MV-4-11 (cell line): ENCODE data around the gene CTDSPL.
"Not testable (repeated sequence)": the region's sequence is repeated elsewhere in the genome, so short reads cannot be mapped to it uniquely, and the experiment has no call there.

Experiments
- DNase-seq: peaks from one replicate; lab custom pipeline; 2025; lab: John Stamatoyannopoulos, UW

Gene CTDSPL

DNA sequence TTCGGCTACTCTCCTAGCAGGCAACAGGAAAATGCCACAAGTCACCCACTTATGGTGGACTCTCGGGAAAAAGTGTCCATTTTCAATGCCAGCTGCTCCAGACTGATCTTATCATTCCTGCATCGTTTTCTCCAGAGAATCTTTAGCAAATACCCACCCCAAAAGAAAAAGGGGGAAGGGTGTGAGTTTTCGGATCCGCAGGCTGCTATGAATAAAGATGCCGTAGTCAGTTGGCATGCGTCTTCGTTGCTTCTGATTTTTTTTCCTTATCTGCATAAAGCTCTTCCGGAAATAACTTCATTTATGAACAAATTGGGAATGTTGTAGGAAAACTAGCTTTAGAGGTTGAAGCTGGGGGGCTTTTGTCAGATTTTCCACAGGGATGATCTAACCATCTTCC is 106.5 kb downstream of the CTDSPL start:
- DNase-seq = no peak

DNA sequence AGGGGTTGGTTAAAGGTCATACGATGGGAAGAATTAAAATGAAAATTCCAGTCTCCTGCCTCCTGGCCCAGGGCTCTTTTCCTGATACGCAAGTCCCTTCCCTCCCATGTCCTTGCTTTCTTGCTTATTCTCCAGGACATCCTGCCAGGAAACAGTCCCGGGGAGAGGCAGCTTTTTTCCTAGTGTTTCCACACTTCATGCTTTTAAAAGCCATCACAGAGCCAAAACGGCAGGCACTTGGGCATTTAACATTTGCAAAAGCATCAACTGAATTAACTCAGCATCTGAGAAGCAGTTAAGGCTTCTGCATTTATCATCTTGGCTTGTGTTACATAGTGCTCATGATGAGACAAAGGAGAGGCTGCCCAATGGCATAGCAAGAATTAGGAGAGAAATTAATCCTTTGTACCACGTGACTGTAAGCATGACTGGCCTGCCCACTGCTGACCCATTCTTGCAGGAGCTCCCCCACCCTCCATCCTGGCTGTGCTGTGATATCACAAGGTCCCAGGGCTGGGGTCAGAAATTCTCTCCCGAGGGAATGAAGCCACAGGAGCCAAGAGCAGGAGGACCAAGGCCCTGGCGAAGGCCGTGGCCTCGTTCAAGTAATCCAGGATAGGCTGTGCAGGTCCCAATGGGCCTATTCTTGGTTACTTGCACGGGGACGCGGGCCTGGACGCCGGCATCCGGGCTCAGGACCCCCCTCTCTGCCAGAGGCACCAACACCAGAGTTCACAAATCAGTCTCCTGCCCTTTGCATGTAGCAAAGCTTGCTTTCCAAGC is 107.3 kb downstream of the CTDSPL start:
- no peak for DNase-seq

DNA sequence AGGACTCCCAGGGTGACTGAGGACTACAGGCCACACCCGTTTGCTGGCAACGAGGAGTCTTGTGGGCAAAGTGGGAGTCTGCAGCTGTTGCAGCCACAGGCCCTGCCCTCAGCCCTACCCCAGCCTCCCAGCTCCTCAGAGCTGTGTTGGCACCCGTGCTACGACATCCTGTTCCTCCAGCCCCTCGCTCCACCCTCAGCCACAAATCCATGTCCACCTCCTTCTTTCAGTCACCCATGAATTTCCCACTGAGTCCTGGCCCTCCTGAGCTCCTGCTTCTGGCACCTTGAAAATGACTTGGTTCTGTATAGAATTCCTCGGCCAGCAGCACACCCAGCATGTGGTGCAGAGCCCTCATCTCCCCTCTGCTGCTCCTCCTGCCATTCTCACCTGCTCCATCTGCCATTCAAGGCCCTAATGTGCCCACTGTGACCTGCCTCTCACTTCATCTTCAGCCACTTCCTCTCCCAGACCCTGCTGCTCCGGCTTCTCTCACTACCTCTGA is 108.0 kb downstream of the CTDSPL start:
- DNase-seq = peak; percentile 45

DNA sequence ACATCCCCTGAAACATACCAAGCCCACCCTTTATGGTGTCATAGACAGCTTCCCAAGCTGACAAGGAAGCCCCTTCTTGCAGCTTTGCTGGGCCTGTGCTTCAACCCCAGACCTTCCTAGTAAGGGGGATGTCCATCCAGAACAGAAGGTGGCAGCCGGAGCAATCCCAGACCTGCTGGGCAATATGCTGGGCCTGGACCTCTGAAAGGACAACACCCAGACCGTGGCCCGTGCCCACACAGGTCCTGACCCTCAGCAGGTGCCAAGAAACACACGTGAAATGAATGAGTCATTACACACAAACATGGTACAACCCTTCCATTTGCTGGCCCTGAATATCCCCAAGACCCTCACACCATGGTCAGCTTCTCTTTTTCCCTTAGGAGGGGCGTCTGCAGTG is 109.1 kb downstream of the CTDSPL start:
- DNase-seq = no peak

DNA sequence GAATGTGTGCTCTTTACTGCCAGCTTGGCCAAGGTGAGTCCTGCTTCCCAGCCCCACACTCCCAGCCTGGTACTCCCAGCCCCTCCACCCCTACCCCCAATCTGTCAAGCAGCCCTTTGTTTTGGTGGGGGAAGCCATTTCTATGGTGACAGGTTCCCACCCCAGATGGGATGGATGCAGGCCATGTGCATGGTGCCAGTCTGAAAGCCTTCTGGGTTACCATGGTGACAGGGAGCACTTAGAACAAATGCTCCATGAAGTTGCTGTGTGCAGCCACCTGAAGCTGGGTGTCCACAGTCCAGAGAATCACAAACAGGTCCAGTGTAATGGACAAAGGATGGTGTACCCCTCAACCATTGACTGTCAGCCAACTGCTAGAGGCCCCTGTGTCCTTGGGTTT is 109.8 kb downstream of the CTDSPL start:
- DNase-seq = no peak

DNA sequence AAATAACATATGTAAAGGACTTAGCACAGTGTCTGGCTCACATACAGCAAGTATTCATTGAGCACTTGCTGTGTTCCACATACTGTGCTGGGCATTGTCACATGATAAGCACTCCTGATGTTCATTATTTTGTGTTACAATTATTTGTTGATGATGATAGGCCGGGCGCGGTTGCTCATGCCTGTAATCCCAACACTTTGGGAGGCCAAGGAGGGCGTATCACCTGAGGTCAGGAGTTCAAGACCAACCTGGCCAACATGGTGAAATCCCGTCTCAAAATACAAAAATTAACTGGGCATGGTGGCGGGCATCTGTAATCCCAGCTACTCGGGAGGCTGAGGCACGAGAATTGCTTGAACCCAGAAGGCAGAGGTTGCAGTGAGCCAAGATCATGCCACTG is 110.4 kb downstream of the CTDSPL start:
- not testable (repeated sequence) for DNase-seq

DNA sequence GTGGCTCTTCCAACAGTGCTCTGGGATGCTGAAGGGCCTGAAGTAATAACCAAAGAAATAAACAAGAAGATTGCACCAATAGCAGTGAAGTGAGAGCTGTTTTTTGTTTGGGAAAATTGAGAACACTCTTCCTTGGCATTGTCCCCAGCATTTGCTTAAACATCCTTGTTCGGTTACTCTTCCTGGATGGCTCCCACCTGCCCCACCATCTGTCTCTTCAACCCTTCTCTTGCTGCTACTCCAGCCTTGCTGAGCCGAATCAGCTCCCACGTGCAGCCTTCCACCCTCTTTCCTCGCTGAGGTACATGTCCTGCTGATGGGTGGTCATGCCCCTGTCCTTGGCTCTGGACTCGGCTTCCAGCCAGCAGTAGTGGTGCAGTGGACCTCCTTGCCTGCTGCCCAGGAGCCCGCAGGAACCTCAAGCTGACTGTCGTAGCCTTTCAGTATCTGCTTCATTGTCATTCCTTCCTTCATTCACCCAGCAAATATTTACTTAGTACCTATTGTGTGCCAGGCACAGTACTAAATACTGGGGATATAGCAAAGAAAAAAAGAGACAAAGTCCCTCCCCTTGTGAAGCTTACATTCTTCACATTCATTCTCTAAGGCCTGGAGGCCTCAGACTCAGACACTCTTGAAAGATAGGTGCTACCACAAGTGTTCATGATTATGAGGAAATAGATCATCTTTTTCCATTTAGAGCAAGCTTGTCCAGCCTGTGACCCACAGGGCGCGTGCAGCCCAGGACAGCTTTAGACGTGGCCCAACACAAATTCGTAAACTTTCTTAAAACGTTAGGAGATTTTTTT is 111.8 kb downstream of the CTDSPL start:
- DNase-seq = no peak

DNA sequence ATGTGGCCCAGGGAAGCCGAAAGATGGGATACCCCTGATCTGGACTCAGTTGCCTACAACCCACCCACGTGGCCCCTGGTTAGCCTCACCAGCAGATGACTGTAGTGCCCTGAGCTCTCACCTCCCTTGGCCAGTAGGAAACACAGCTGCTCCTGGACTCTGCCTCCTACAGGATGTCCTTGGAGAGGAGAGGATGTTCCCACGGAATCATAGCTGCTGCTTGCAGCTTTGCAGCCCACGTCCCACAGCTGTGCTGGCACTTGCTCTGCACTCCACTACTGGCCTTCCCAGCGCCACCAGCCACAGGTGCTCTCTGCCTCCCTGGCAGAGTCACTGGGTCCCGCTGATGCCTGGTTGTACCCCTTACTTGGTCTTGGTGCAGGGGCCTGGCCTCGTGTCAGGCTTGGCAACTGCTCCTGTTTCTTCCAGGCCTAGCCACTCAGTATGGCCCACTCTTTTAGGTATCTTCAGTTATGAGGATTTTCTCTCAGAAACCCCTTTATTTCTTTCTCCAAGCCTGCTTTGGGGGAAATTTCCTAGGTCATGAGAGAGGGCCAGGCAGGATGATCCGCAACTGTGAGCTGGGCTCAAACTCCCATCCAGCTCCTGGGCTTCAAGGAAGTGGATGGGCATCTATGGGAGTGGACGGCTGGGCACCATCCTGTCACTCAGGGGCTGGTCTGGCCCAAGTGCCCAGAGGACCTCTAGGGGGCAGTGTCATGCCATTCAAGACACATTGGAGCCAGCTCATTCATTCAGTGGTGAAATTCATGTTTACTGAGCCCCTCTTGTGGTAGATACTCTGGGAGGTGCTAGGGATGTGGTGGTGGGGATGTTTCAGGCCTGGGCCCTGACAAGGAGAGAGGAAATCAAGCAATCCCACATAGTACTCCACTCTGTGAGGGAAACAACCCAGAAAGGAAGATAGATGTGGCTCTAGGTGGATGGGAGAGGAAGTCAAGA is 112.7 kb downstream of the CTDSPL start:
- peak; percentile 71 for DNase-seq

DNA sequence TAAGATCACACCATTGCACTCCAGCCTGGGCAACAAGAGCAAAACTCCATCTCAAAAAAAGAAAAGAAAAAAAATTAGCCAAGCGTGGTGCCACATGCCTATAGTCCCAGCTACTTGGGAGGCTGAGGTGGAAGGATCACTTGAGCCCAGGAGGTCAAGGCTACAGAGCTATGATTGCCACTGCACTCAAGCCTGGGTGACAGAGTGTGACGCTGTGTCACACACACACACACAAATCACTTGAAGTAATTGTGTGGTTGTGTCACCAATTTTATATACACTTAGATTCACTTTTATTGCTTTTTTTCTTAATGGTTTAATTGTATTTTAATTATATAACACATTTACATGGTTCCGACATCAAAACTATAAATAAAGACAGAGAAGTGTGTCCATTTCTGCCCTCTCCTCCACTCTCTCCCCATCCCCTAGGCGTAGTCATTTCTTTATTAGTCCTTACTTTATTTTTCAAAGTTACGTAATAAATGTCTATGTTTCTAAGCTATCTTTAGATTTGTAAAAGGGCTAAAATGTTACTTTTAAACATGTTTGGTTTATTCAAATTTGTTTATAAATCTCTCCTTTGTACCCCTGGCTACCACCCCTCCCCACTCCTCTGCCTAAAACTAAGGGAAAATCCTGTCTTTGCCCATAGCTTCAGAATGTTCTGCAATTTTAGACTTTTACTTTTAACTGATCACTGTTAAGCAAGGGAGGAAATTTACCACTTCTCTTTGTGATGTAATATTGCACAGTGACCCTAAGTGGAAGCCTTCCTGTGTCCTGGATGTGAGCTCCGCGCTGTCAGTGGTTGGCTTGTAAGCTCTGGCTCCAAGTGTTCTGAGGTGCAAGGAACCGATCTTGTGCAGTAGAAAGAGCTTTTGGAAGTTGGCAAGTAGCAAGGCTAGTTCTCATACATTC is 118.1 kb downstream of the CTDSPL start:
- peak; percentile 90 for DNase-seq

DNA sequence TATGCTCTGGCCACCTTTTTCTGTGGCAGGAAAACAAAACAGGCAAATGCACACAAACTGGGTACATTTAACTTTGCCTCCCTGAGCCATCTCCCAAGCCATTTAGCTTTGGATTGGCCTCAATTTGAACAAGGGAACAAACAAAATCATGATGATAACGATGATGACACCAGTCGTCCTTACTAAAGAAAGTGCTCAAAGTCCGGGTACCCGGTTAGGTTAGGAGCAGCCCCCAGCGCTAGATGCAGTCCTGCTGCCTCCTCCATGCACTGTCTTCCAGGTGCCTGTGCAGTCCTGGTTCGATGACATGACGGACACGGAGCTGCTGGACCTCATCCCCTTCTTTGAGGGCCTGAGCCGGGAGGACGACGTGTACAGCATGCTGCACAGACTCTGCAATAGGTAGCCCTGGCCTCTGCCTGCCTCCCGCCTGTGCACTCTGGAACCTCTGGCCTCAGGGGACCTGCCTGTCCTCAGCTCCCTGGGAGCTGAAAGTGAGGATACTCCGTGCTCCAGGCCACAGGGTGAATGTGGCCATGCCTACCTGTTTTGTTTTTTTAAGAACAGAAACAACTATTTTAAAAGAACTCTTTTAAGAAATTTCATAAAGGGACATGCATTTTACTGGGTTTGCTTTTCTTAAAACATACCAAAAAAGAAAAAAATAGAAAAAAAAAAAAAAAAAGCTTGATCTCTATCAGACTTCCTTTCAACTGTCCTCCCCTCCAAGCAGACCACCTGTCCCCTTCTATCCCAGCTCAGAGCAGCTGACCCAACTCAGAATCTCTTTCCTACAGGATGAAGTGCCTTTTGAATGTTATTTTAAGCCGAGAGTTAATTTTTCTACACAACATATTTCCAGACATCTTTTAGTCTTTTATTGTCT is 119.0 kb downstream of the CTDSPL start:
- DNase-seq = no peak

DNA sequence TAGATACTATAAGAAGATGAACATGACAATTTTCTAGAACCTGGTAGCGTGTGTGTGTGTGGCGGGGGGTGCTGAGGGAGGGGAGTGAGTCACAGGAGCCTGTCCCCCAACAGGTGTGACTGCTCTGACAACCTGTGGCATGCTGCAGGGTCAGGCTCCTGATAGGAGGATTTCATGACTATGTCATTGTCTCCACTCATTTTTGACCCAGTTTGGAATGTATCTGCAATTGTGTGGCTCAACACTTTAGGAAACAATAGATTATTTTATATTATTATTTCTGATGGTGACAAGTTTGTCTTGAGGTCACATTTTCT is 119.6 kb downstream of the CTDSPL start:
- DNase-seq = no peak

DNA sequence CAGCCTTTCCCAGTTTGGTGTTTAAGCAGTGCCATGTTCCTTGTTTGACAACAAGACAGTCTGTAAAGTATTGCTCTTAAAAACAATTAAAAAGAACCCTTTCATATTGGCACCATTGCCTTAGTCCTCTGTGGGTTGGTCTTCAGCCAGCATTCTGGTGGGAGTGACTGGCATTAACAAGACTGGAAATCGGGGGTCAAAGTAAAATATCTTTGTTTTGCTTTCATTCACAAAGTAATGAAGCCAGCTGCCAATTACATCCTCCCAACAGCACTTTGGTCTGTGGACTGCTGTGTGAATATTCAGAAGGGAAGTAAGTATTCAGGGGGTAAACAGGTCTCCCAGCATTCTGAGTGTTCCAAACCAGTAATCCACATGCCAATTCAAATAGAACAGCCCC is 120.7 kb downstream of the CTDSPL start:
- no peak for DNase-seq

DNA sequence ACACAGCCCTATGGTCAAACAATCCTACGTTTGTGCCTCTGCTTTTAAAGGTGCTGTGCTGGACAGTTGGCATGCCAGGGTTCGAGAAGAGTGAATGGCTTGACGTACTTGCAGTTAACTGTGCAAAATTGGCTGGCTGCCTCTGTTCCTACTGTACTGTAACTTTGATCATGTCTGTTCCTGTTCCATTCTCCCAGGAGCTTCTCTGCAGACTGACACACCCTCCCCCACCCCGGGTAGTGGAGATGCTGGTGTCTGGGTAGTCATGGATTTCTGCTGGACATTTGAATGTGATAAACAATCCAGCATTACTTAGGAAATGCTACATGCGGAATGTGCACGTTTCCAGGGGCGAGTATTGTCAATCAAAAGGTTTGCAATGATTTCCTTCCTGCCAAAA is 122.4 kb downstream of the CTDSPL start:
- no peak for DNase-seq

DNA sequence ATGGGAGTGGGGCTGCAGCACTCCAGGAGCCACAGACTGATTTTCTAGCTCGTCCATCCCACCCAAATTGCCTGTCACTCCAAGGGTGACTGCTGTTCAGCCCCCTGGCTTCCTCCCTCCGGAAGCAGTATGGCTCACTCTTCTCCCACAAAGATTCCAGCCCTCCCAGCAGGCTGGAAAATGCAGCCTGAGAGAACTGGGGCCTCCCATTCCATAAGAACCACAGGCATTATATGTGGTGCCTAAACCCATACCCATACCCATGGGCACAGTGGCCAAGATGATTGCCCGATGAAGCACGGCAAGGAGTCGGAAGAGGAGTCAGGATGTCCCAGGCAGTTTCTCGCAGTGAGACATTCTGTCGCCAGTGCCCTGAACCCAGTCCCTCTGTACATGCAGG is 122.9 kb downstream of the CTDSPL start:
- no peak for DNase-seq

DNA sequence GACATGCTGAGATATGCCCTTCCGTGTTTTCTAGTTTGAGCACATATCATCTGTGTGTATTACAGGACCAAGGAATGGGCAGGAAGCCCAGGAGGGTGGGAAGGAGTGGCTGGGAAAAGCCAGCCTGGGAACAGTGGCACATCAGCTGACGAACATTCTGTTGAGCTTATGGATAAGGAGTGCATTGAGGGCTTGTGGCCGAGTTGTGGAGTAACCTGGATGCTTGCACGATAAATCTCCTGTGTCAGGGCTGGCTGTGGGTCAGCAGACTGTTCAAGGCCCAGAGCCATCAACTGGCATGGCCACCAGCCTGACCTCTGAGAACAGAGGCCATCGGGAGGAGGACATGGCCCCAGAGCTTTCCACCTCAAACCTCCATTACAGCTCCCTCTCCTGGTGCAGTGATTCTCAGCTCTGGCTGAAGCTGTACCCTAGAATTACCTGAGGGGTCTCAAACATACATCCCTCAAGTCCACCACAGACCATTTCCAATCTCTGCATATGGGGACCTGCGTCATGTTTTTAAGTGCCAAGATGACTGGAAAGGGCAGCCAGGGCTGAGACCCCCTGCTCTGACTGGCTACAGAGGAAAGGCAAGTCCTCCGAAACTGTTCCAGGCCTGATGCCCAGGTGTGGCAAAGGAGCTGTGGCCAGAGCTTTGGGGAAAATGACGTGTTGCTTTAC is 124.1 kb downstream of the CTDSPL start:
- no peak for DNase-seq

DNA sequence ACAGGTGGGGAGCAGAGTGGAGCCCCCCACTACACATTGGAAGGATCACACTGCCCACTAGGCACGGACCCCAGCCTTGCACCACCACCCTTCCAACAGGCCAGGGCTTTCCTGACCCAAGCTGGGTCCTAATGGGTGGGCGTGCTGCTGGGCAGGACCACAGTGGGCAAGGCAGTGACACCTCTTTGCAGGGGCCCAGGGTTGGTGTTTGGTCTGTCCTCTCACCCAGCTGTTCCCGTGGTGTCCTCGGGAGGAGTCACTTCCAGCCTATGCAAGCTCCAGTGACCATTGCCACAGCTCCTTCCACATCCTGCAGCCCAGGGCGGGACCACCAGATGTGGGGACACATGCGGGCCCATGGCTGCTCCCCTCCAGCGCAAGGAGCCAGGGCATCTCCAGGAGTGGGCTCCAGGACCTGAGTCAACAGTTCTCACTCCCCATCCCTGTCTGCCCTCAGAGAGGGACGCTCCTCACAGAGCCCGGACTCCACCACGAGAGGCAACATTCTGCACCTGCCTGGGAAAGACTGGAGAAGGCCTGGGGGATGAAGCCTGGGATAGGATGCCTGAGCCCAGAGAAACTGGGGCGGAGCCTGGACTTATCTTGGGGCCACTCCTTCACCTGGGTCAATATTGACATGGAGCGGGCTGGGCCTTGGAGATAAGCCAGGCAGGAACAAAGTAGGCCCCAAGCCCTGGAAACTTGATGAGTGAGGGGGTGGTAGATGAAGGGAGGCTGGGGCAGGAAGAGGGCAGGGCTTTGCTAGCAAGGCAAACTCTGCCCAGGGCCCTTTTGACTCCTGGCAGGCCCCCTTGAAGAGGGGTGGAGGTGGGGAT is 125.0 kb downstream of the CTDSPL start:
- no peak for DNase-seq

DNA sequence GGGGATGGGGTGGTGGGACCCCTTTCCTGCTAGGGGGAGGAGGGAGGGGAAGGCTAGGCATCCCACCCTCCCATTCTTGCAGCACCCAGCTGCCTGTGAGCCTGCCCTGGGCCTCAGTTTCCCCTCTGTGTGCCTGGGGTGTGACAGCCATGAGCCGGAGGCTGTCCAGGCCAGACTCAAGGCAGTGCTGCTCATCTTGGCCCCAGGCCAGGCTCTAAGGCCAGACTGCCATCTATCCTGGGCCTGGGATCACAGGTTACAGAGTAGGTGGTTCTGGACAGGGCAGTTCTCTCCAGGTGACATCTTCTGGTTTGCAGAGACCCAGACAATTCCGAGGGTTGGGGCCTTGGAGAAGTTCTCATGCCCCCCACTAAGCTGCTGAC is 125.6 kb downstream of the CTDSPL start:
- DNase-seq = no peak

DNA sequence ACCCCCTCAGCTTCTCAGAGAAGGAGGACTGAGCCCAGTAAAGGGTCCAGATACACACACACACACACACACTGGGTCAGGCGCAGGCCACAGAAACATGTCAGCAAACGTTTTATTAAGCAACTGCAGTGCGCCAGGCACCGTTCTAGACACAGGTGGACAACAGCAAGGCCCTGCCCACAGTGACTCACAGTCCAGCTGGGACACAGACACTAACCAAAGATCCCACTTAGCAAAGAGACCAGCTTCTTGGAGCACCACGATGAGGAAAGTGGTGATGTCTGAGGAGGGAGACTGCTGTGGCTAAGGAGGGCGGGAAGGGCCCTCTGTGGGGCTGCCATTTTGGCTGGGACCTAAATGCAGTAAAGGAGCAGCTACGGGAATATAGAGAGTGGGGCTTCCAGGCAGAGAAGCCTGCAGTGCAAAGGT is 126.1 kb downstream of the CTDSPL start:
- peak; percentile 93 for DNase-seq

DNA sequence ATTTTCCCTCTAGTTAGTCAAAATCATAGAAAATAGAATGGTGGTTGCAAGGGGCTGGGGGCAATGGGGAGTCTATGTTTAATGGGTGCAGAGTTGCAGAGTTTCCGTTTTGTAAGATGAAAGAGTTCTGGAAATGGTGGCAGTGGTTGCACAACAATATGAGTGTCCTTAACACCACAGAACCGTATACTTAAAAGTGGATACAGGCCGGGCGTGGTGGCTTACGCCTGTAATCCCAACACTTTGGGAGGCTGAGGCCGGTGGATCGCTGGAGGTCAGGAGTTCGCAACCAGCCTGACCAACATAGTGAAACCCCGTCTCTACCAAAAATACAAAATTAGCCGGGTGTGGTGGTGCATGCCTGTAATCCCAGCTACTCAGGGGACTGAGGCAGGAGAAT is 126.7 kb downstream of the CTDSPL start:
- peak; percentile 86 for DNase-seq
